Immature natural killer cell (primary cell): ENCODE measurements around the gene SPATA31D3. TPM values are rescaled to one million over a fixed set of nuclear protein-coding genes. Genes with fewer than 3 reads are reported as not detected.
"Not testable (repeated sequence)": the region's sequence is repeated elsewhere in the genome, so short reads cannot be mapped to it uniquely, and the experiment has no call there.

ENCODE experiments used
- DNase-seq, 3 donors: peaks; one replicate each; pipeline ENCODE4 v3.0.0; 2022; ENCODE audit warnings: mixed read lengths in 1 of 3
- H3K27ac Mint-ChIP-seq, 6 donors: one replicate each; pipeline ENCODE4 v1.8.0; 2020; ENCODE audit warnings: mixed read lengths in 6 of 6, mild to moderate bottlenecking in 5 of 6, inconsistent platforms in 4 of 6, moderate library complexity in 3 of 6
- H3K27me3 Mint-ChIP-seq, 3 donors: one replicate each; pipeline ENCODE4 v1.8.0; 2020 to 2021; ENCODE audit warnings: low read depth in 3 of 3, mild to moderate bottlenecking in 3 of 3, mixed read lengths in 3 of 3, moderate library complexity in 3 of 3, inconsistent platforms in 1 of 3
- H3K36me3 Mint-ChIP-seq, 3 donors: one replicate each; pipeline ENCODE4 v1.8.0; 2020; ENCODE audit warnings: mixed read lengths in 3 of 3, inconsistent platforms in 2 of 3, mild to moderate bottlenecking in 2 of 3
- H3K4me1 Mint-ChIP-seq, 2 donors: one replicate each; pipeline ENCODE4 v1.8.0; 2020; ENCODE audit warnings: inconsistent platforms in 2 of 2, mild to moderate bottlenecking in 2 of 2, mixed read lengths in 2 of 2, moderate library complexity in 1 of 2
- H3K4me3 Mint-ChIP-seq, 5 donors: one replicate each; pipeline ENCODE4 v1.8.0; 2020; ENCODE audit warnings: mild to moderate bottlenecking in 5 of 5, mixed read lengths in 5 of 5, inconsistent platforms in 3 of 5, moderate library complexity in 3 of 5
- H3K9me3 Mint-ChIP-seq, 6 donors: one replicate each; pipeline ENCODE4 v1.8.0; 2020; ENCODE audit warnings: mild to moderate bottlenecking in 6 of 6, mixed read lengths in 6 of 6, inconsistent platforms in 4 of 6, moderate library complexity in 3 of 6
- polyA plus RNA-seq, 3 donors: library from polyadenylated mRNA; unstranded; fragments of 300-500 nt; fragmentation: Illumina TruSeq; gene quantifications; one replicate each; pipeline ENCODE4 v1.2.3, GENCODE V29; 2021

The SPATA31D3 gene
- not detected for polyA plus RNA-seq

- H3K9me3 Mint-ChIP-seq, DNase-seq, H3K4me3 Mint-ChIP-seq, H3K27ac Mint-ChIP-seq, H3K36me3 Mint-ChIP-seq, H3K27me3 Mint-ChIP-seq, H3K4me1 Mint-ChIP-seq: not testable (repeated sequence)
Measured at GRCh38 chr9:81943393-81943792, at the start of gene SPATA31D3. TSS of gene SPATA31D3 (plus strand) at chr9:81943500. CDS start at chr9:81943586, 86 bp downstream.

- Mint-ChIP-seq H3K4me1 (no peaks in the 10 kb centered on the region), H3K27ac (no peak overlapping the region), H3K36me3 (no peaks in the 10 kb centered on the region), H3K9me3 (peaks cover 0 to 2% (median 0%) of the 10 kb centered on the region in 6 donors), H3K27me3 (peaks cover 2 to 5% (median 3%) of the 10 kb centered on the region in 3 donors), H3K4me3 (no peak overlapping the region)
- DNase-seq, result no peak
Measured at GRCh38 chr9:81893929-81894328, 49.4 kb upstream of the SPATA31D3 start.

GRCh38 chr9:81894891-81895290, 48.4 kb upstream of the SPATA31D3 start:
- no peak overlapping the region for H3K27ac Mint-ChIP-seq
- H3K9me3 Mint-ChIP-seq, result peaks cover 0 to 2% (median 0%) of the 10 kb centered on the region in 6 donors
- peaks cover 0 to 5% (median 2%) of the 10 kb centered on the region in 3 donors for H3K27me3 Mint-ChIP-seq
- H3K4me3 Mint-ChIP-seq, result no peak overlapping the region
- H3K36me3 Mint-ChIP-seq, result no peaks in the 10 kb centered on the region
- H3K4me1 Mint-ChIP-seq, result no peaks in the 10 kb centered on the region
- DNase-seq, result no peak

GRCh38 chr9:81896070-81896469, 47.2 kb upstream of the SPATA31D3 start:
- DNase-seq, result no peak
- peaks cover 0 to 2% (median 0%) of the 10 kb centered on the region in 6 donors for H3K9me3 Mint-ChIP-seq
- no peak overlapping the region for H3K4me3 Mint-ChIP-seq
- H3K27ac Mint-ChIP-seq, result no peak overlapping the region
- peaks cover 0 to 5% (median 2%) of the 10 kb centered on the region in 3 donors for H3K27me3 Mint-ChIP-seq
- no peaks in the 10 kb centered on the region for H3K4me1 Mint-ChIP-seq
- no peaks in the 10 kb centered on the region for H3K36me3 Mint-ChIP-seq

- Mint-ChIP-seq H3K27ac (no peak overlapping the region), H3K9me3 (peaks cover 0 to 2% (median 0%) of the 10 kb centered on the region in 6 donors), H3K27me3 (peaks cover 0 to 2% (median 2%) of the 10 kb centered on the region in 3 donors), H3K4me3 (no peak overlapping the region), H3K36me3 (no peaks in the 10 kb centered on the region), H3K4me1 (no peaks in the 10 kb centered on the region)
- DNase-seq, result no peak
Measured at GRCh38 chr9:81898851-81899250, 44.4 kb upstream of the SPATA31D3 start.

- Mint-ChIP-seq H3K4me1 (no peaks in the 10 kb centered on the region), H3K4me3 (no peak overlapping the region), H3K27ac (no peak overlapping the region), H3K9me3 (peaks cover 0 to 2% (median 0%) of the 10 kb centered on the region in 6 donors), H3K27me3 (no peaks in the 10 kb centered on the region), H3K36me3 (no peaks in the 10 kb centered on the region)
- no peak for DNase-seq
Measured at GRCh38 chr9:81902196-81902595, 41.1 kb upstream of the SPATA31D3 start.

- no peaks in the 10 kb centered on the region for H3K36me3 Mint-ChIP-seq
- DNase-seq, result no peak
- H3K4me1 Mint-ChIP-seq, result no peaks in the 10 kb centered on the region
- no peak overlapping the region for H3K4me3 Mint-ChIP-seq
- H3K27ac Mint-ChIP-seq, result no peak overlapping the region
- H3K27me3 Mint-ChIP-seq, result no peaks in the 10 kb centered on the region
- H3K9me3 Mint-ChIP-seq, result peaks cover 0 to 2% (median 0%) of the 10 kb centered on the region in 6 donors
Measured at GRCh38 chr9:81902626-81903025, 40.7 kb upstream of the SPATA31D3 start.

GRCh38 chr9:81906671-81907070, 36.6 kb upstream of the SPATA31D3 start:
- H3K27me3 Mint-ChIP-seq, result no peaks in the 10 kb centered on the region
- H3K36me3 Mint-ChIP-seq, result no peaks in the 10 kb centered on the region
- no peak for DNase-seq
- H3K4me3 Mint-ChIP-seq, result no peak overlapping the region
- no peaks in the 10 kb centered on the region for H3K9me3 Mint-ChIP-seq
- H3K27ac Mint-ChIP-seq, result no peak overlapping the region
- H3K4me1 Mint-ChIP-seq, result no peaks in the 10 kb centered on the region

GRCh38 chr9:81912135-81912534, 31.2 kb upstream of the SPATA31D3 start:
- no peak overlapping the region for H3K27ac Mint-ChIP-seq
- DNase-seq, result no peak
- H3K4me1 Mint-ChIP-seq, result no peaks in the 10 kb centered on the region
- peaks cover 0 to 2% (median 0%) of the 10 kb centered on the region in 3 donors for H3K27me3 Mint-ChIP-seq
- no peak overlapping the region for H3K4me3 Mint-ChIP-seq
- no peaks in the 10 kb centered on the region for H3K36me3 Mint-ChIP-seq
- H3K9me3 Mint-ChIP-seq, result peaks cover 0 to 2% (median 0%) of the 10 kb centered on the region in 6 donors

GRCh38 chr9:81915801-81916505, 27.3 kb upstream of the SPATA31D3 start:
- Mint-ChIP-seq H3K4me1 (no peaks in the 10 kb centered on the region), H3K27ac (no peak overlapping the region), H3K9me3 (peaks cover 0 to 2% (median 0%) of the 10 kb centered on the region in 6 donors), H3K4me3 (no peak overlapping the region), H3K27me3 (peaks cover 0 to 2% (median 0%) of the 10 kb centered on the region in 3 donors), H3K36me3 (no peaks in the 10 kb centered on the region)
- no peak for DNase-seq

GRCh38 chr9:81918507-81918906, 24.8 kb upstream of the SPATA31D3 start:
- not testable (repeated sequence) for H3K4me3 Mint-ChIP-seq, H3K9me3 Mint-ChIP-seq, H3K36me3 Mint-ChIP-seq, H3K27me3 Mint-ChIP-seq, H3K4me1 Mint-ChIP-seq, H3K27ac Mint-ChIP-seq, DNase-seq

GRCh38 chr9:81928305-81928704, 15.0 kb upstream of the SPATA31D3 start, which contains the start of gene SPATA31D4:
TSS of gene SPATA31D4 (plus strand) at chr9:81928428. CDS start at chr9:81928514, 86 bp downstream.
- not testable (repeated sequence) for H3K4me1 Mint-ChIP-seq, H3K4me3 Mint-ChIP-seq, DNase-seq, H3K27ac Mint-ChIP-seq, H3K9me3 Mint-ChIP-seq, H3K27me3 Mint-ChIP-seq, H3K36me3 Mint-ChIP-seq

- H3K9me3 Mint-ChIP-seq, H3K4me3 Mint-ChIP-seq, H3K36me3 Mint-ChIP-seq, H3K27ac Mint-ChIP-seq, DNase-seq, H3K4me1 Mint-ChIP-seq, H3K27me3 Mint-ChIP-seq: not testable (repeated sequence)
Measured at GRCh38 chr9:81930147-81930546, 13.2 kb upstream of the SPATA31D3 start.

GRCh38 chr9:81933547-81933946, 9.8 kb upstream of the SPATA31D3 start:
- H3K9me3 Mint-ChIP-seq, H3K36me3 Mint-ChIP-seq, H3K27me3 Mint-ChIP-seq, DNase-seq, H3K4me1 Mint-ChIP-seq, H3K4me3 Mint-ChIP-seq, H3K27ac Mint-ChIP-seq: not testable (repeated sequence)

GRCh38 chr9:81948650-81949049, 5.3 kb downstream of the SPATA31D3 start:
- not testable (repeated sequence) for H3K4me3 Mint-ChIP-seq, H3K27me3 Mint-ChIP-seq, H3K9me3 Mint-ChIP-seq, H3K27ac Mint-ChIP-seq, H3K36me3 Mint-ChIP-seq, H3K4me1 Mint-ChIP-seq, DNase-seq
